Measurements from ENCODE around the gene MEAK7.

GRCh38 chr16:84541999-84542817 is 37.7 kb upstream of the MEAK7 start:
- TF ChIP-seq CTCF (IDR thresholded peaks at IDR 0.05) (no peak), POLR2A (IDR thresholded peaks at IDR 0.05) (no peak)
